ENCODE results near the gene PPIC.

Gene PPIC

GRCh38 chr5:123036391-123037103, at the start of gene PPIC:
Gene PPIC (minus strand): TSS chr5:123036725. CDS start chr5:123036625, 100 bp downstream.
- DNase-seq = no peak

DNA sequence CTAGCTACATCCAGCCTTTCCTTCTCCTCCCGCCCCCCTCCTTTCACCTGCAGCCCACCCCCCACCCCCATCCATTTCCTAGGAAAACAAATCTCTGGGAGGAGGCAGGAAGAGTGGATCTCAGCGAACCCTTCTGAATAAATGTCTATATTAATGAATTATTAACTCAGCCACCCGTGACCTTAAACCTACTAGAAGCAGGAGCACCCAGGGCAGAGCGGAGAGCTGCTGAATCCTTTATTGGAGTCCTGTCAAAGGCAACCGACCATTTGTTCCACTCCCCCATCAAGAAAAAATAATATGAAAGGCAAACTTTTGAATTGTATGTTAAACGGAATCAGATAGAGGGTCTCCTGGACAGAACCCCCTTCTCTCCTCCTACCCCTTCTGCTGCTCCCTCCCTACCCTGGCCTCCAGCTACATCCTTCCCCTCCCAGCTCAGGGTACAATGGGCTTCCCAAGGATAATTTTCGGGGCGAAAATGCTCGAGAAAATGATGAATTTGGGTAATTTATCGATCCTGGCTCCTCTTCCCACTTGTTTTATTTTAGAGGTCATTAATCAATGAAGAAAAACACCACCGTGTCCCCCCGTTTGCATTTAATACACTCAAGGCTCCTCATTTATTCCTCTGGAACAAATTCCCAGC, 49.2 kb upstream of the PPIC start:
- no peak for DNase-seq

DNA sequence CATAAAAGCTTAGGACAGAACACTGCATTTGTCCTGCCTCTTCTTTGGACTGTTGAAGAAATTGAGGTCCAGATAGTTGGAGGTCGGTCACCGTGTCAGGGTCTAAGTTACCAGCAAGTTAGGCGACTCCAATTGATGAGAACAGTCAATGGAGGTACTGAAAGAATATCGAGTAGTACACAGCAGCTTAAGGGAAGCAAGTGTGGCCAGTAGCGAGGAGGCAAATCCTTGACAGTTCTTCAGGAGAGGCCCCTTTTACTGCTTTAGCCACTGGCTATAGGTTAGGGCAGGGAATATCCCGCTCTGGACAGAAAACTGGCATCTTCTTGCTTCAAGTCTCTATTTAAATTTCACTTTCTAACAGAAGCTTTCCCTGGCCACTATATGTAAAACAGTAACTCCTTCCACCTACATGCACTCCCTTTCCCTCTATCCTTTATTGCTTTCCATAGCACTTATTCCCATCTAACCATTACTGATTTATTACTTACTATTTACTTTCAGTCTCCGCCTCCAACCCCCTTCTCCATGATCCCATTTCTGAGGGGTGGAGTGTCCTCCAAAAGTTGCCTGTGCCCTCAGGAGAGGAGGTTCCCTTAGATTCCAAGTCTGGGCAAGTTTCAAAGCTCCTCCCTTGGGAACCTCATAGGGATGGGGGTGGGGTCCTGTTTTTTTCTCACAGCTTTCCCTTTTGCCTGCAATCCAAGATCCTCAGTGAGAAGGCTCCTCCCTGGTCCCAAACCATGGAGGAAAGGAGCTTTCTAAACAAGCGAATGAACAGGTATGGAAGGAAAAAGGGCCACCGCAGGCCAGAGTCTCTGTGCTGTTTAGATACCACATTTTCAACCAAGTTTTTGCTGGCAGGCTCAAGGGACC, 48.4 kb upstream of the PPIC start:
- DNase-seq = no peak

- no peak for DNase-seq
These were observed 46.8 kb upstream of the PPIC start for GRCh38 chr5:123083298-123083697.

GRCh38 chr5:123080215-123080614, 43.7 kb upstream of the PPIC start:
- no peak for DNase-seq

DNA sequence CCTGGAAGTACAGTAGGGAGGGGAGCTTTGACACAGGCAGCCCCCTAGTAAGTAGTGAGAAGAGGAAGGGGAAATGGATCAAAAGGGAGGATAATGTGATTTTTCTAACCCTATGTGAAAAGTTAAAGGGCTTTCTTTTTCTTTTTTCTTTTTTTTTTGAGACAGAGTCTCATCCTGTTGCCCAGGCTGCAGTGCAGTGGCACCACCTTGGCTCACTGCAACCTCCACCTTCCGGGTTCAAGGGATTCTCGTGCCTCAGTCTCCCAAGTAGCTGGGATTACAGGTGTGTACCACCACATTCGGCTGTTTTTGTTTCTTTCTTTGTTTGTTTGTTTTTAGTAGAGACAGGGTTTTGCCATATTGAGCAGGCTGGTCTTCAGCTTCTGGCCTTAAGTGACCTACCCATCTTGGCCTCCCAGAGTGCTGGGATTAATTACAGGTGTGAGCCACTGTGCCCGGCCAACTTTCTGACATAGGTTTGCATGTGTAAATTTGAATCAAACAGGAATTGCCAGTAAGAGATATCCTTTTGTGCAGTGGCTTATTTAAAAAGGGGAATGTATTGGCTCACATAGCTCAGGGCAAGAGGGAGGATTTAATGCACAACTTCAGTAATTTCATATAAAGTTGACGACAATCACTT, 39.1 kb upstream of the PPIC start:
- no peak for DNase-seq

DNA sequence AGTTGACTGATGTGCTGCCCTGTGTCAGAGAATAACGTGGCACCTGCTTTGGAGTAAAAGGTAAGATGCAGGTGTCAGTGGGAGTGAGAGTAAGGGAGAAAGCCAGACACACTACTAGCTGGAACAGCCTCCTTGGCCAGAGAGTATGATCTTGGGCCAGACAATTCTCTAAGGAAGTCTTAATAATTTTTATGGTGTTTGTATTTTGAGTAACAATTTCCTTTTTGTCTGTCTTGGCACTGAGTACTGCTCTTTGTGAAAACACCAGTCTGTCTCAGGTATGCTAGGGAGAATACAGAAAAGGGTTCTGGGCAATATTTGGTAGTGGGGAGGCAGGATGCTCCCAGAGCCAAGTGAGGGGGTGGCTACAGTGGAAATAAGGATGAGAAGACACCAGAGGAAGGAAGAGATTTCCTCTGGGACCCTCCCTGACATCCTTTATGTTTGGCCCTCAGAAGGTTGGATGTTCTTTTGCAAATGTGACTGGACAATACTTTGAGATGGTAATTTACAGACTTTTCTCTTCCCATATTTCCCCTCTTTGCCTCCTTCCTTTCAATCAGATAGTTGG, 31.9 kb upstream of the PPIC start:
- DNase-seq = no peak

DNA sequence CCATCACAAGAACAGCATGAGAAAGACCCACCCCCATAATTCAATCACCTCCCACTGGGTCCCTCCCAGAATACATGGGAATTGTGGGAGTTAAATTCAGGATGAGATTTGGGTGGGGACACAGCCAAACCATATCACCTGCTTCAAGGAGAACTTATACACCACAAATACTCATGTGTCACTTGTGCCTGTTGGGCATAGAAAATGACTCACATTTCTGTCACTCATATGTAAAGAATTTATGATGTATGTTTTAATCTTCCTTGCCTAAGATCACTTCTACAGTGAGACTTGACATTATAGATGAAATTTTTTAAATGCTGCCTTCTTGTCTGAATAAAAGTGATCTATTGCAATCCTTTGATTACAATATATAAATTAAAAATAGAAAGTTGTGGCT, 29.5 kb upstream of the PPIC start:
- DNase-seq = no peak

GRCh38 chr5:123059455-123059854, 22.9 kb upstream of the PPIC start:
- no peak for DNase-seq

DNA sequence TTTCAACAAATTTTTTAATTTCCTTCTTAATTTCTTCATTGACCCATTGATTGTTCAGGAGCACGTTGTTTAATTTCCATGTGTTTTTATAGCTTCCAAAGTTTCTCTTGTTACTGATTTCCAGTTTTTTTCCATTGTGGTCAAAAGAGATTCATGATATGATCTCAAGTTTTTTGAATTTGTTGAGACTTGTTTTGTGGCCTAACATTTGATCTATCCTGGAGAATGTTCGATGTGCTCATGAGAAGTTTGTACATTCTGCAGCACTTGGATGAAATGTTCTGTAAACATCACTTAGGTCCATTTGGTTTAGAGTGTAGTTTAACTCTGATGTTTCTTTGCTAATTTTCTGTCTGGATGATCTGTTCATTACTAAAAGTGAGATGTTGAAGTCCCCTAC, 14.7 kb upstream of the PPIC start:
- no peak for DNase-seq

DNA sequence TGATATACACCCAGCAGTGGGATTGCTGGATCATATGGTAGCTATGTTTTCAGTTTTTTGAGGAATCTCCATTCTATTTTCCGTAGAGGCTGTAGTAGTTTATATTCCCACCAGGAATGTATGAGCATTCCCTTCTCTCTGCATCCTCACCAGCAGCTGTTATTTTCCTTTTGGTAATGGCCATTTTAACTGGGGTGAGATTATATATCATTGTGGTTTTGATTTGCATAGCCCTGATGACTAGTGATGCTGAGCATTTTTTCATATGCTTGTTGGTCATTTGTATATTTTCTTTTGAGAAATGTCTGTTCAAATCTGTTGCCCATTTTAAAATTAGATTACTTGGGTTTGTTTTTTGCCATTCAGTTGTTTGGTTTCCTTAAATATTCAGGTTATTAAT, 11.2 kb upstream of the PPIC start:
- no peak for DNase-seq

DNA sequence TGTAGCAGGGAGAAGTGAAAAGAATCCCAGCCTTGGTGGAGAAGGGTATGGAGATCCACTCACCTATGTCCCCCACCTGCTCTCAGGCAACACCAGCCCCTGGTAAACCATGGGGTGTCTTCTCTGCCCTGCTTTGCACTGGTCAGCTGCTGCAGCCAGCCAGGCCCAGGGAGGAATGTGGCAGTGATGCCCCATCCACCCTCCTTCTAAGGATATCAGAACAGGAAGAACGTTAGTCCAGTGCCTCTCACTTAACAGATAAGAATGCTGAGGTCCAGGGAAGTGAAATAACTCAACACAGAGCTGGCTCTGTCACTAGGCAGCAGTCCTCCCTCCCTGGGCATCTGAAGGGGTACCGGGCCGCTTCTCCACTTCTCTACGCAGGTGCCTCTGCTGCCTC, 9.7 kb upstream of the PPIC start:
- no peak for DNase-seq

GRCh38 chr5:123044926-123045617, 8.5 kb upstream of the PPIC start:
- no peak for DNase-seq

DNA sequence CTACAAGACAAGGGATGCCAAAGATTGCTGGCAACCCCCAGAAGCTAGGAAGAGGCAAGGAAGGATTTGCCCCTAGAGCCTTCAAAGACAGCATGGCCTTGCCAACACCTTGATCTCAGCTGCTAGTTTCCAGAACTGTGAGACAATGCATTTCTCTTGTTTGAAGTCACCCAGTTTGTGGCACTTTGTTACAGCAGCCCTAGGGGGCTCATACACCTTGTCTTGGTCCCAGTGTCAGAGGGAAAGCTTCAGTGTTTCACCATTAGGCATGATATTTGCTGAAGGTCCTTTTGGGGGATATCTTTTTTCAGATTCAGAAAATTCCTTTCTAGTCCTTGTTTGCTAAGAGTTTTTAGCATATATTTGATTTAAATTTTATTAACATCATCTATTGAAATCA, 3.1 kb upstream of the PPIC start:
- DNase-seq = no peak

DNA sequence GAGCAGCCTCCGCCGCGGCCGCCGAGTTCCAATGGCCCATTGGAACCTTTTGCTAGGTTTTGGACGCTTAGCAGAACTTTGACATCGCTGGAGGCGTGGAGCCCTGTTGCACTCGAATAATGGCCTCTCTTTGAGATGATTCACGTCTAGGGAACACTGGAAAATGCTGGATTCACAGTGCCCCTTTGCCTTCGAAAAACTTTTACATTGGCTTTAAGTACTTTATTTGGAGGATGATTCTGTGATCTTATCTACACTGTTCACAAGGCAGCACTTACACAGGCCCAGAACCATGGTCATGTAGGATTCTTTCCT, 536 bp upstream of the PPIC start:
- DNase-seq = no peak

DNA sequence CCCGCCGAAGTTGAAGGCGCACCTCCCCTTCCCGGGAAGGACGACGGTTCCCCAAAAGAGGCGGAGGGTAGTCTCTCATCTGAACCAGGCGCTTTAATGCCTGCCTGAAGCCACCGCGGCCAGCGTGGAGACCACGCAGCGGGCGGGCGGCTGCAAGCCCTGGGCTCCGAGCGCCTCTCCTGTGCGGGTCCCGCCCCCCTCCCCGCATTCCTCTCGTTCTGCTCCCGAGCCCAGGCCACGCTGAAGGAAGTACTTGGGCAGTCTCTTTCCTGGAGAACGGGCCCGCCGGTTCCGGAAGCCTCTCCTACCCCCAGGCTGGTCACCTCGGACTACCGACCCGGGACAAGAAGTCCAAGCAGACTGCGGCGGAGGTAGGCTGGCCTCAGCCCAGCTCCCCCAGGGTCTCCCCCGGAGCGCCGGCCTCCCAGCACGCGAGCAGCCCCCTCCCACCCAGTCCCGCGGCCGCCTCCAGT, 571 bp downstream of the PPIC start:
- DNase-seq = no peak

DNA sequence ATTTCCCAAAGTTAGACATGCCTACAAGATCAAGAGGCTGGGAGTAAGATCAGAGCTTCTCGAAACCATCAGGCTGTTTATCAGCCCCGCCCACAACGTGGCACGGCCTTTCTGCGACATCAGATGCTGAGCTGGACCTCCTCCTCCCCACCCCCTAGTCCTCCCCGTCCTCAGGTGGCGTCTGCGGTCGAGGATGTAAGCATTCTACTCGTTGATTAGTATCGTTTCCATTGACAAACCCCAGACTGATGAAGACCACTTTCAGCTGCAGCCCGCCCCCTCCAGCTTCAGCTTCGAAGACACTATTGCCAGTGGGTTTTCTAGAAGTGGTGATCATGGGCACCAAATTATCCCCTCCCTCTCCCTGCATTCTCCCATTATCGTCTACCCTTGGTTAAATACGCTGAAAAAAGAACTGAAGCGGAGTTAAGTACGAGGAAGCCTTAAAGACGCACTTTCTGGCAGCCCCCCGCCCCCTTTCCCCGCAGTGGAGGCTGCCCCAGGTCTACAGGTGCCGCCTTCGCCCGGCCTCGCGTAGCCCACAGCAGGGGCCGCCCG, 1.1 kb downstream of the PPIC start:
- no peak for DNase-seq

DNA sequence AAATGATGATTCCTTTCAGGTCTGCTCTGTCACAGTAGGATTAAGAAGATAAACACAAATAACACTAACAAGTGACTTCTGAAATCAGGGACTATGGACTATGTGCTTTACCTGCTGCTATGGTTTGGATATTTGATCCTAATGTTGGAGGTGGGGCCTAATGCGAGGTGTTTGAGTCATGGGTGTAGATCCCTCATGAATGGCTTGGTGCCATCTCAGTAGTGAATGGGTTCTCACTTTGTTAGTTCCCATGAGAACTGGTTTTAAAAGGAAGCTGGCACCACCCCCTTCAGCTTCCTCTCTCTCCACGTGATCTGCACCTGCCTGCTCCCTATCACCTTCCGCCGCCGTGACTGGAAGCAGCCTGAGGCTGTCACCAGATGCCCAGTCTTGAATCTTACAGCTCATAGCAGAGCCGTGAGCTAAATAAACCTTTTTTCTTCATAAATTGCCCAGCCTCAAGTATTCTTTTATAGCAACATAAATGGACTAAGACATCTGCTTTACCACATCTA, 3.3 kb downstream of the PPIC start:
- DNase-seq = no peak

GRCh38 chr5:123028222-123028621, 8.3 kb downstream of the PPIC start:
- DNase-seq = no peak

GRCh38 chr5:123014689-123015088, 21.8 kb downstream of the PPIC start:
- DNase-seq = no peak

- DNase-seq = no peak
These were observed 24.2 kb downstream of the PPIC start for GRCh38 chr5:123012321-123012720.

DNA sequence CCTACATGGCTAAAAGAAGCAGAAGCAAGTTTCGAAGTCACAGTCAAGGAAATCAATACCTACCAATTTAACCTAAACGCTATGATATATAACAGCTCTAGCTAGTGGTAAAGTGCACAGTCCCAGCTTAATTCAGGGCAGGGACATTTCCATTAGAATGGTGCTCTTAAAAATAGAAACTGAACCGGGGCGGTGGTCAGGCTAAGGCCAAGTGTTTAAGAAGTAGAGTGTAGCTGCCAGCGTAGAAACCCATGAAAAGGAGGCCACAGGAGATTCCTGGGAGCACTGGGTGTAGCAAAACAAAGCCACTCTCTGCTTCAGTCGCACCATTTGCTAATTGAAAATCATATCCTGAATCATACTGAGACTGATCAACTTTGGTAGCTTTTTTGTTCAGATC, 28.8 kb downstream of the PPIC start:
- DNase-seq = no peak
